Activated CD4-positive, alpha-beta memory T cell treated with anti-CD3 and anti-CD28 coated beads, Interleukin-2, amount 10 ng/mL, durations not matched to agents 7 days and 5 days (primary cell): Measurements from ENCODE around the gene URGCP. TPM values are rescaled to one million over a fixed set of nuclear protein-coding genes. Genes with fewer than 3 reads are reported as not detected.

Source experiments
- CTCF ChIA-PET: fragments of 350-600 bp; sonication (Branson Sonifier 250); formaldehyde crosslinking; loops from one replicate; lab custom pipeline; 2021; ENCODE audit warnings: antibody characterized with exemption, inconsistent platforms; lab: Charles Lee
- POLR2A ChIA-PET: fragments of 350-600 bp; sonication (Branson Sonifier 250); formaldehyde crosslinking; loops from one replicate; lab custom pipeline; 2021; ENCODE audit warnings: antibody characterized with exemption; lab: Charles Lee
- DNase-seq: peaks from one replicate; pipeline ENCODE4 v3.0.0-alpha.2; 2020
- H3K27ac Mint-ChIP-seq: one replicate; pipeline ENCODE4 v1.8.0; 2021; ENCODE audit warnings: mild to moderate bottlenecking, mixed read lengths
- H3K27me3 Mint-ChIP-seq: one replicate; pipeline ENCODE4 v1.8.0; 2021; ENCODE audit warnings: mixed read lengths
- H3K36me3 Mint-ChIP-seq: one replicate; pipeline ENCODE4 v1.8.0; 2021; ENCODE audit warnings: low read depth, mixed read lengths
- H3K4me1 Mint-ChIP-seq: one replicate; pipeline ENCODE4 v1.8.0; 2021; ENCODE audit warnings: mixed read lengths
- H3K4me3 Mint-ChIP-seq: one replicate; pipeline ENCODE4 v1.8.0; 2021; ENCODE audit warnings: mild to moderate bottlenecking, mixed read lengths
- H3K9me3 Mint-ChIP-seq: one replicate; pipeline ENCODE4 v1.8.0; 2021; ENCODE audit warnings: mixed read lengths
- total RNA-seq, 2 experiments: library from RNA; stranded (reverse); gene quantifications; one replicate each; pipeline ENCODE4 v1.2.3, GENCODE V29; 2021

URGCP gene
- 10 to 100 TPM; 19.8 to 20.1 TPM for total RNA-seq

- Mint-ChIP-seq H3K4me1 (peaks cover 24% of the 10 kb centered on the region), H3K27ac (peak within 1 kb of the TSS; percentile 79), H3K36me3 (no peaks in the 10 kb centered on the region), H3K9me3 (no peaks in the 10 kb centered on the region), H3K4me3 (peak within 1 kb of the TSS; percentile 88), H3K27me3 (no peaks in the 10 kb centered on the region)
- peak; percentile 60 for DNase-seq
- CTCF ChIA-PET: no interaction called here
- POLR2A ChIA-PET: interaction anchor here (0.8 to 2.5 kb wide), 4 partner anchors 8 to 37 kb away, joined by 3 to 14 read pairs (median 4); partner anchors contain the start of genes MRPS24 and UBE2D4
These were observed at the start of gene URGCP for GRCh38 chr7:43906331-43907010. TSS of gene URGCP (minus strand) at chr7:43906596. CDS start at chr7:43906575, 21 bp downstream.

- POLR2A ChIA-PET: no interaction called here
- DNase-seq: no peak
These were observed 49.6 kb upstream of the URGCP start for GRCh38 chr7:43956027-43956426.

GRCh38 chr7:43954524-43955228 lies 48.3 kb upstream of the URGCP start:
- peak; percentile 27 for DNase-seq
- Mint-ChIP-seq H3K27ac (no peak overlapping the region), H3K27me3 (no peaks in the 10 kb centered on the region), H3K9me3 (no peaks in the 10 kb centered on the region), H3K4me3 (no peak overlapping the region), H3K4me1 (peaks cover 5% of the 10 kb centered on the region), H3K36me3 (peaks cover 4% of the 10 kb centered on the region)
- CTCF ChIA-PET: interaction anchor here (1.5 kb wide), 1 partner anchor 85 kb away, joined by 5 read pairs; the partner anchor contains the start of gene MRPS24
- POLR2A ChIA-PET: interaction anchor here (0.6 kb wide), 1 partner anchor 21 kb away, joined by 3 read pairs; no protein-coding TSS in a partner anchor

More at GRCh38 chr7:43956027-43956426, 49.6 kb upstream of the URGCP start:
- Mint-ChIP-seq H3K27me3 (no peaks in the 10 kb centered on the region), H3K9me3 (no peaks in the 10 kb centered on the region), H3K36me3 (peaks cover 4% of the 10 kb centered on the region), H3K4me3 (no peak overlapping the region), H3K4me1 (peaks cover 5% of the 10 kb centered on the region), H3K27ac (no peak overlapping the region)
- CTCF ChIA-PET: no interaction called here

GRCh38 chr7:43953071-43953470 lies 46.7 kb upstream of the URGCP start:
- no peak overlapping the region for H3K4me3 Mint-ChIP-seq
- CTCF ChIA-PET: interaction anchor here (1.5 kb wide), 1 partner anchor 84 kb away, joined by 5 read pairs; the partner anchor contains the start of gene MRPS24
- peaks cover 5% of the 10 kb centered on the region for H3K4me1 Mint-ChIP-seq
- H3K9me3 Mint-ChIP-seq: no peaks in the 10 kb centered on the region
- no peak for DNase-seq
- H3K36me3 Mint-ChIP-seq: no peaks in the 10 kb centered on the region
- H3K27ac Mint-ChIP-seq: no peak overlapping the region
- POLR2A ChIA-PET: no interaction called here
- no peaks in the 10 kb centered on the region for H3K27me3 Mint-ChIP-seq

- H3K9me3 Mint-ChIP-seq: no peaks in the 10 kb centered on the region
- H3K4me1 Mint-ChIP-seq: peaks cover 5% of the 10 kb centered on the region
- H3K4me3 Mint-ChIP-seq: no peak overlapping the region
- H3K36me3 Mint-ChIP-seq: peaks cover 3% of the 10 kb centered on the region
- ChIA-PET CTCF (no interaction called here), POLR2A (no interaction called here)
- no peak overlapping the region for H3K27ac Mint-ChIP-seq
- no peaks in the 10 kb centered on the region for H3K27me3 Mint-ChIP-seq
- no peak for DNase-seq
These were observed 45.6 kb upstream of the URGCP start for GRCh38 chr7:43952028-43952427.

- ChIA-PET POLR2A (interaction anchor here (1.4 to 1.5 kb wide), 2 partner anchors 14 to 18 kb away, joined by 4 to 5 read pairs; partner anchors contain the start of gene UBE2D4), CTCF (no interaction called here)
- Mint-ChIP-seq H3K4me1 (no peaks in the 10 kb centered on the region), H3K9me3 (no peaks in the 10 kb centered on the region), H3K36me3 (peaks cover 6% of the 10 kb centered on the region), H3K4me3 (no peak overlapping the region), H3K27me3 (no peaks in the 10 kb centered on the region), H3K27ac (no peak overlapping the region)
- DNase-seq: no peak
These were observed 37.9 kb upstream of the URGCP start for GRCh38 chr7:43944286-43944685.

GRCh38 chr7:43943417-43944187 lies 37.2 kb upstream of the URGCP start:
- CTCF ChIA-PET: no interaction called here
- H3K9me3 Mint-ChIP-seq: no peaks in the 10 kb centered on the region

GRCh38 chr7:43942997-43943396 lies 36.6 kb upstream of the URGCP start:
- DNase-seq: no peak
- Mint-ChIP-seq H3K9me3 (no peaks in the 10 kb centered on the region), H3K27ac (no peak overlapping the region), H3K27me3 (no peaks in the 10 kb centered on the region), H3K36me3 (peaks cover 6% of the 10 kb centered on the region), H3K4me1 (no peaks in the 10 kb centered on the region), H3K4me3 (no peak overlapping the region)
- POLR2A ChIA-PET: no interaction called here
- CTCF ChIA-PET: no interaction called here

More at GRCh38 chr7:43943417-43944187, 37.2 kb upstream of the URGCP start:
- H3K27ac Mint-ChIP-seq: no peak overlapping the region
- no peaks in the 10 kb centered on the region for H3K27me3 Mint-ChIP-seq
- POLR2A ChIA-PET: interaction anchor here (1.4 to 1.5 kb wide), 2 partner anchors 13 to 17 kb away, joined by 4 to 5 read pairs; partner anchors contain the start of gene UBE2D4
- no peak for DNase-seq
- peaks cover 6% of the 10 kb centered on the region for H3K36me3 Mint-ChIP-seq
- H3K4me1 Mint-ChIP-seq: no peaks in the 10 kb centered on the region
- H3K4me3 Mint-ChIP-seq: no peak overlapping the region

GRCh38 chr7:43942250-43942649 lies 35.9 kb upstream of the URGCP start:
- Mint-ChIP-seq H3K27ac (no peak overlapping the region), H3K4me3 (no peak overlapping the region), H3K9me3 (no peaks in the 10 kb centered on the region), H3K4me1 (no peaks in the 10 kb centered on the region), H3K27me3 (no peaks in the 10 kb centered on the region), H3K36me3 (peaks cover 4% of the 10 kb centered on the region)
- CTCF ChIA-PET: no interaction called here
- POLR2A ChIA-PET: no interaction called here
- no peak for DNase-seq

- Mint-ChIP-seq H3K4me3 (no peak overlapping the region), H3K4me1 (no peaks in the 10 kb centered on the region), H3K36me3 (no peaks in the 10 kb centered on the region), H3K27me3 (no peaks in the 10 kb centered on the region), H3K9me3 (no peaks in the 10 kb centered on the region), H3K27ac (no peak overlapping the region)
- CTCF ChIA-PET: no interaction called here
- POLR2A ChIA-PET: no interaction called here
- no peak for DNase-seq
These were observed 32.6 kb upstream of the URGCP start for GRCh38 chr7:43938892-43939482.

GRCh38 chr7:43937444-43937843 lies 31.0 kb upstream of the URGCP start:
- no peaks in the 10 kb centered on the region for H3K9me3 Mint-ChIP-seq
- no peaks in the 10 kb centered on the region for H3K27me3 Mint-ChIP-seq
- ChIA-PET CTCF (no interaction called here), POLR2A (no interaction called here)
- H3K4me1 Mint-ChIP-seq: no peaks in the 10 kb centered on the region
- H3K27ac Mint-ChIP-seq: no peak overlapping the region
- H3K36me3 Mint-ChIP-seq: no peaks in the 10 kb centered on the region
- H3K4me3 Mint-ChIP-seq: no peak overlapping the region
- DNase-seq: no peak

GRCh38 chr7:43933902-43934560 lies 27.6 kb upstream of the URGCP start:
- no peak for DNase-seq
- no peaks in the 10 kb centered on the region for H3K4me1 Mint-ChIP-seq
- H3K27me3 Mint-ChIP-seq: no peaks in the 10 kb centered on the region
- H3K4me3 Mint-ChIP-seq: no peak overlapping the region
- no peaks in the 10 kb centered on the region for H3K36me3 Mint-ChIP-seq
- ChIA-PET POLR2A (interaction anchor here (0.8 to 0.9 kb wide), 2 partner anchors 8 to 20 kb away, joined by 3 to 4 read pairs; partner anchors contain the start of gene UBE2D4), CTCF (no interaction called here)
- no peaks in the 10 kb centered on the region for H3K9me3 Mint-ChIP-seq
- H3K27ac Mint-ChIP-seq: no peak overlapping the region
